Ishikawa (cell line): ENCODE measurements around the gene CDK6.

Source experiments
- CEBPB ChIP-seq: IDR thresholded peaks from 2 replicates; pipeline ENCODE4 v1.6.1; 2012
- EP300 ChIP-seq: IDR thresholded peaks from 2 replicates; pipeline ENCODE4 v1.6.1; 2012; ENCODE audit warnings: borderline replicate concordance
- MAX ChIP-seq: IDR thresholded peaks from 2 replicates; pipeline ENCODE4 v1.6.1; 2012
- NFIC ChIP-seq: IDR thresholded peaks from 2 replicates; pipeline ENCODE4 v1.6.1; 2012
- TAF1 ChIP-seq: IDR thresholded peaks from 2 replicates; pipeline ENCODE4 v1.6.1; 2012; ENCODE audit warnings: low read depth, mild to moderate bottlenecking
- TEAD4 ChIP-seq: IDR thresholded peaks from 2 replicates; pipeline ENCODE4 v1.6.1; 2012

GRCh38 chr7:92837000-92837749 is 802 bp upstream of the CDK6 start:
- TF ChIP-seq TEAD4 (no peak), MAX (no peak), EP300 (no peak), TAF1 (no peak), NFIC (no peak), CEBPB (no peak)
